IMR-90 (cell line): ENCODE measurements around the gene ALK.

Source experiments
- BHLHE40 ChIP-seq: fragments of 150-350 bp; IDR thresholded peaks from 2 replicates; pipeline ENCODE4 v1.6.1; 2016; ENCODE audit warnings: mild to moderate bottlenecking, low read depth, low read length
- CTCF ChIP-seq: conservative IDR thresholded peaks from 2 replicates; pipeline ENCODE4 v1.5.1; 2012; ENCODE audit warnings: mild to moderate bottlenecking, low read depth, low read length, improper control_type of control experiment
- RAD21 ChIP-seq: IDR thresholded peaks from 2 replicates; pipeline ENCODE4 v1.6.1; 2012; ENCODE audit warnings: low read length, improper control_type of control experiment
- SMC3 ChIP-seq: fragments of 150-350 bp; IDR thresholded peaks from 2 replicates; pipeline ENCODE4 v1.6.1; 2016; ENCODE audit warnings: low read depth, mild to moderate bottlenecking, antibody characterized with exemption, low read length, moderate library complexity

DNA sequence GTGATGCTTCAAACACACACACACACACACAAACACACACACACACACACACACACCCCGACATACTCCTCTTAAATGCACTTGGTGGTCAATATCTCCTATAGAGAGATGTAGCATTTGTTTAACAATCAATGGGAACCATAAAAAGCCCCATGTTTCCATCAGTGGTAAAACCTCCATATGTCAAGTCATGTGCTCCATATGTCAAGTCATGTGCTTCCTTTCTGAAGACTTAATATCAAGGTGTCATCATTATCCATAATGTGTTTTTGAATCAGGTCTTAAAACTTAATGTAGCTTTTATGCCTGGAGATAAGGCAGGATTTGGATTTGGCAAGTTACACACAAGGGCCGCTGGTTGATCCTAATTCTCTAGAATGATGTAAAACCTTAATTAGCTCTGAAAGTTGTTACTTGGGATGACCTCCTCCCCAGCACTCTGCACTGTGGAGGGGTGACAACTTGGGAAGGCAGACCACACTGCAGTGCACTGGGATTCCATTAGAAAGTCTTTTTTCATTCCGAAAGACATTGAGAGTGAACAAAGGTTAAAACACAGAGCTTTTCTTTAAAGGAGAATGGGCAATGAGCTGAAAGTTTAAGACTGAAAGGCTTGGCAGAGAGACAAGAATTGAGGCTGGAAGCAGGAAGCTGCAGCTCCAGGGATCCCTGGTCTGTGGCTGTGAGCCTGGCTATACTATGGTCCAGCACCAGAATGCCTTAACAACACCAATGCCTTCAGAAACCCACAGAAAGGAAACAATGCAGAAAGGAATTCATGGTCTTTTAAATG is 26.4 kb downstream of the ALK start:
- TF ChIP-seq CTCF: no peak
- no peak for TF ChIP-seq RAD21
- no peak for TF ChIP-seq BHLHE40
- no peak for TF ChIP-seq SMC3
